GM18873 (cell line): ENCODE results near the gene CAB39.

Experiments
- ATAC-seq: cut with Tn5 transposase; IDR thresholded peaks from one replicate; pipeline ENCODE4 v1.9.1; 2021; ENCODE audit warnings: mild to moderate bottlenecking, moderate library complexity, moderate number of reproducible peaks; ENCODE audit not compliant: unreplicated experiment, low FRiP score

CAB39 gene

GRCh38 chr2:230778350-230779063, 65.9 kb downstream of the CAB39 start:
- ATAC-seq, result no peak

- no peak for ATAC-seq
Measured at GRCh38 chr2:230779126-230779525, 66.5 kb downstream of the CAB39 start.

GRCh38 chr2:230779607-230780006, 67.0 kb downstream of the CAB39 start:
- ATAC-seq, result no peak

GRCh38 chr2:230781130-230781797, 68.6 kb downstream of the CAB39 start:
- no peak for ATAC-seq

GRCh38 chr2:230783101-230783500, 70.5 kb downstream of the CAB39 start:
- ATAC-seq, result no peak

- no peak for ATAC-seq
Measured at GRCh38 chr2:230784795-230785194, 72.2 kb downstream of the CAB39 start.

GRCh38 chr2:230785346-230785745, 72.7 kb downstream of the CAB39 start:
- no peak for ATAC-seq

GRCh38 chr2:230787101-230787500, 74.5 kb downstream of the CAB39 start:
- ATAC-seq, result no peak

GRCh38 chr2:230788554-230789175, 76.0 kb downstream of the CAB39 start:
- ATAC-seq, result no peak

- no peak for ATAC-seq
Measured at GRCh38 chr2:230790981-230791380, 78.3 kb downstream of the CAB39 start.

GRCh38 chr2:230793572-230794359, 81.1 kb downstream of the CAB39 start:
- no peak for ATAC-seq

- ATAC-seq, result no peak
Measured at GRCh38 chr2:230794497-230794896, 81.9 kb downstream of the CAB39 start.

- ATAC-seq, result no peak
Measured at GRCh38 chr2:230795856-230796255, 83.2 kb downstream of the CAB39 start.

GRCh38 chr2:230796280-230796862, 83.7 kb downstream of the CAB39 start:
- ATAC-seq, result no peak

GRCh38 chr2:230797515-230798495, 85.2 kb downstream of the CAB39 start:
- no peak for ATAC-seq

- no peak for ATAC-seq
Measured at GRCh38 chr2:230798769-230799399, 86.2 kb downstream of the CAB39 start.

- no peak for ATAC-seq
Measured at GRCh38 chr2:230805353-230806017, 92.8 kb downstream of the CAB39 start.

GRCh38 chr2:230807729-230808128, 95.1 kb downstream of the CAB39 start:
- ATAC-seq, result no peak
